Left ventricle myocardium inferior (tissue), 1 donor: ENCODE data around the gene CTNNA2. TPM values are rescaled to one million over a fixed set of nuclear protein-coding genes. Genes with fewer than 3 reads are reported as not detected.

ENCODE experiments used
- DNase-seq: peaks from one replicate; pipeline ENCODE4 v3.0.0-alpha.2; 2020
- H3K27ac ChIP-seq: fragments of 200-600 bp; replicated peaks from 2 replicates; pipeline ENCODE4 v1.8.0; 2021
- H3K27me3 ChIP-seq: fragments of 200-600 bp; 2 replicates; pipeline ENCODE4 v1.8.0; 2021; ENCODE audit warnings: low read depth
- H3K36me3 ChIP-seq: fragments of 200-600 bp; 2 replicates; pipeline ENCODE4 v1.8.0; 2021
- H3K4me1 ChIP-seq: fragments of 200-600 bp; 2 replicates; pipeline ENCODE4 v1.8.0; 2021
- H3K4me3 ChIP-seq: fragments of 200-600 bp; 2 replicates; pipeline ENCODE4 v1.8.0; 2021; ENCODE audit warnings: mild to moderate bottlenecking, moderate library complexity
- H3K9me3 ChIP-seq: fragments of 200-600 bp; replicated peaks from 2 replicates; pipeline ENCODE4 v1.8.0; 2021
- intact Hi-C: fragments of 100-400 bp; cut with micrococcal nuclease; formaldehyde crosslinking; loops from one replicate; pipeline ENCODE4 v1.11.0; 2022
- total RNA-seq: library from RNA; stranded (reverse); fragmentation: NEBNext Ultra II Directional; extraction: Animal tissue kit (Norgen Biotek cat#: 25700); gene quantifications from one replicate; pipeline ENCODE4 v1.2.1, GENCODE V29; 2021
- TF ChIP-seq, protein P1 (sequence below): fragments of 200-600 bp; IDR thresholded peaks from 2 replicates; pipeline ENCODE4 v1.8.0; 2021; ENCODE audit warnings: antibody characterized with exemption, mild to moderate bottlenecking, borderline replicate concordance
- donor health status: DM: no; HTN: yes; CAD: no; lungs with severe emphysema.

The CTNNA2 gene
- total RNA-seq, 1 donor from 2014 or later = not detected

DNA sequence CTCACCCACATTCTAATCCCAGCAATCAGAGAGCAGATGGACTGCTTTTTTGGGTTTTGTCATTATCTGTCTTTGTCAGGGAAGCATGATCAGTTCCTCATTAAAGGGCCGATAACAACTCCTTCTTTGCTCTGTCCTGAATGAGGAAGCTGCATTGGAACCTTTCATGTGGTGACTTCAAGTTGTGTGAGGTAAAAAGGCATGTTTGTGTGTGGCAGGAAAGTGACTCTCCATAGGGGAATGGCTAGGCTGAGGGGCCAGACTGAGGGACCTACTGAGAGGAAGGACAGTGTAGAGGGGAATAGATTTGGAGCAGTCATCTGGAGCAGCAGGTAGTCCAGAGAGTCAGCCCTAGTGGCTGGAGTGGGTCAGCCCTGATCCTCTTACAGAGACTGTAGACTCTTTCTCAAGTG, 815.3 kb downstream of the CTNNA2 start:
- H3K4me3 ChIP-seq = no peak overlapping the region
- DNase-seq = no peak
- intact Hi-C loops = no loop called here
- H3K9me3 ChIP-seq = no peaks in the 10 kb centered on the region
- TF ChIP-seq, protein P1, sequence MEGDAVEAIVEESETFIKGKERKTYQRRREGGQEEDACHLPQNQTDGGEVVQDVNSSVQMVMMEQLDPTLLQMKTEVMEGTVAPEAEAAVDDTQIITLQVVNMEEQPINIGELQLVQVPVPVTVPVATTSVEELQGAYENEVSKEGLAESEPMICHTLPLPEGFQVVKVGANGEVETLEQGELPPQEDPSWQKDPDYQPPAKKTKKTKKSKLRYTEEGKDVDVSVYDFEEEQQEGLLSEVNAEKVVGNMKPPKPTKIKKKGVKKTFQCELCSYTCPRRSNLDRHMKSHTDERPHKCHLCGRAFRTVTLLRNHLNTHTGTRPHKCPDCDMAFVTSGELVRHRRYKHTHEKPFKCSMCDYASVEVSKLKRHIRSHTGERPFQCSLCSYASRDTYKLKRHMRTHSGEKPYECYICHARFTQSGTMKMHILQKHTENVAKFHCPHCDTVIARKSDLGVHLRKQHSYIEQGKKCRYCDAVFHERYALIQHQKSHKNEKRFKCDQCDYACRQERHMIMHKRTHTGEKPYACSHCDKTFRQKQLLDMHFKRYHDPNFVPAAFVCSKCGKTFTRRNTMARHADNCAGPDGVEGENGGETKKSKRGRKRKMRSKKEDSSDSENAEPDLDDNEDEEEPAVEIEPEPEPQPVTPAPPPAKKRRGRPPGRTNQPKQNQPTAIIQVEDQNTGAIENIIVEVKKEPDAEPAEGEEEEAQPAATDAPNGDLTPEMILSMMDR = no peak
- H3K4me1 ChIP-seq = peaks cover 9% of the 10 kb centered on the region
- H3K27ac ChIP-seq = no peak overlapping the region
- H3K36me3 ChIP-seq = no peaks in the 10 kb centered on the region
- peaks cover 13% of the 10 kb centered on the region for H3K27me3 ChIP-seq

DNA sequence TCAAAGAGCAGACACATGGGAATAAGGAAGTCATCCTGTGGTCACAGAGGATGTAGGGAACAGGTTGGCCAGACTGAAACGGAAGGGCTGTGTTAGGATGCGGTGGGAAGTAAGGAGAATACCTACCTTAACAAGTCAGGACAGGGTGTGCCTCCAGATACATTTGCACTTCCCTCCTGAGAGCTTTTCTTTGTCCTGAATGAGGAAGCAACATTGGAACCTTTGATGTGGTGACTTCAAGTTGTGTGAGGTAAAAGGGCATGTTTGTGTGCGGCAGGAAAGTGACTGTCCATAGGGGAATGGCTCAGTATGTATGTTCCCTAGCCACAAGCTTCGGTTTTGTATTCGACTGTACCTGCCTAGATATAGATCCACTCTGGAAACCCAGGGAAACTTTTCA, 816.6 kb downstream of the CTNNA2 start:
- intact Hi-C loops = no loop called here
- H3K4me3 ChIP-seq = no peak overlapping the region
- H3K9me3 ChIP-seq = no peaks in the 10 kb centered on the region
- TF ChIP-seq, protein P1 = no peak
- no peak for DNase-seq
- no peak overlapping the region for H3K27ac ChIP-seq
- no peaks in the 10 kb centered on the region for H3K36me3 ChIP-seq
- peaks cover 9% of the 10 kb centered on the region for H3K4me1 ChIP-seq
- H3K27me3 ChIP-seq = no peaks in the 10 kb centered on the region

DNA sequence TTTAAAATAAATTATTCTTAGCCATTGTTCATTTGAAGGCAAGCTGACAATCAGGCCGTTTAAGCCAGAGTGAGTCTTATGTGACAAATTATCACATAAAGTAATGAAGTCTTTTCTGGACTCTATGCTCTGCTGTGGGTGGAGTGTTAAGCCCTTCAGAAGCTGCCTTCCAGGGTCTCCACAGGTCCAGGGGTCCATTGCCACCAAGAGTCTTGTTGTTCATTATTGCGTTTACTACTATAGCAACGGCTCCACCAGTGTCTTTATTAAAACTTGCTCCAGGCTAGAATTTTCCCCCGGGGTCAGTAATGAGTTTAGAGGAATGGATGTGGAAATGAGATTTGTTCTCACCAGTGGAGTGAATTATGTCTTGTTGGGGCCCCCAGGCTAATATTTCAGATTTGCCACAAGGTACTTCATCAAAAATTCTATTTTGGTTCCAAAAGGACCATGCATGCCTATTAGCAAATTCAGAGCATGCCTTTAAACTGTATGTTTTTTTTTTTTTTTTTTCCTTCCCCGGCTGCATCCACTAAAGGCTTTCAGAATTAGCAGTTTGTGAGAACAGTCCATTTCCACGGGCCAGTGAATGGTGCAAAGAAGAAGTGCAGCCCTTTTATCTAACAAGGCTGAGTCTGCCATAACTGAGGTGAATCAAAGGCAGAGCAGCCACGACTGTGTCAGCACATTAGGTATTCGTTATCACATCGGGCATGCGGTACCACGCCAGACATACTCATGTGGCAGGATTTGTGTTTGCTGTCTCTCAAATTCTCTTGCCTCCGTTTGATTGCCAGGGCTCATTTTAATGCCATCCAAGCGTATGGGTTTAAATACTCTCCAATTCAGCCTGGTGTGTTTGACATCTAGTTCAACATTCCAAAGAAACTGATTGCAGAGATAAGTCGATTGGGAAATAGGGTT, 817.9 kb downstream of the CTNNA2 start:
- TF ChIP-seq, protein P1 = no peak
- Histone ChIP-seq H3K27me3 (no peaks in the 10 kb centered on the region), H3K27ac (no peak overlapping the region), H3K4me1 (peaks cover 9% of the 10 kb centered on the region), H3K4me3 (no peak overlapping the region), H3K36me3 (no peaks in the 10 kb centered on the region), H3K9me3 (no peaks in the 10 kb centered on the region)
- no peak for DNase-seq
- intact Hi-C loops = no loop called here

DNA sequence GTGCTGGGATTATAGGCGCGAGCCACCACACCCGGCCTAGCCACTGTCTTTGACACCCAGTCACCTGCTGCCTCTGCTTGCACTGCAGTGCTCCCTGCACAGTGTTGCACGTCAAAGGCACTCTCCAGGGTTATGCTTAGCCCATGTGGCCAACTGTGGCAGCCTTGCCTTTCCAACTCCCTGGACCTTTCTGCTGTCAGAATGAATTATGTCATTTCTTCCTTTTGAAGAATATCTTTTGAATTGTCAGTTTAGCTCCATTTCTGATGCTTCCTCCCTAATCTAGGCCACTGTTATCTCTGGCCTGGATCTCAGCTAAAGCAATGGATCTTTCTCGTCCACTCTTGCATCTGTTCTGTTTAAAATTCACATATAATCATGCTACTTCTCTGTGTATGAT, 821.0 kb downstream of the CTNNA2 start:
- H3K9me3 ChIP-seq = no peaks in the 10 kb centered on the region
- no peaks in the 10 kb centered on the region for H3K27me3 ChIP-seq
- TF ChIP-seq, protein P1 = no peak
- H3K4me1 ChIP-seq = no peaks in the 10 kb centered on the region
- no peaks in the 10 kb centered on the region for H3K36me3 ChIP-seq
- H3K27ac ChIP-seq = no peak overlapping the region
- intact Hi-C loops = no loop called here
- no peak for DNase-seq
- H3K4me3 ChIP-seq = no peak overlapping the region

DNA sequence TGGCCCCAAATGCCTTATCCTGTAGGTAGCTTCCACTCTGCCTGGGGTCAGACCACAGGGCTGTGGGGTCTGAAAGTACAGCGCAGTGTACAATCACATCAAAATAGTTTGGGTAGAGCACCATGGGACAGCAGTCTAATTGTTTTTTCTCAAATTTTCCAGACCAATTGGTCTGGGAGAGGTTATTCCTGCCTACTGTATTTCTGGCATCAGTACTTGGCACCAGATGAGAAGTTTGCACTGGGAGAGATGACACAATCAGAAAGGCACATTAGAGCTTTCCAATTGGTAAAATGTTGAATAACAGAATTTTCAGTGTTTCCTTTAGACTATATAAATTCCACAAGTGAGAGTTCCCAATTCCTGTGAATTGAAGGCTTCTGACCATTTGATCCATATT, 822.6 kb downstream of the CTNNA2 start:
- intact Hi-C loops = no loop called here
- Histone ChIP-seq H3K27me3 (no peaks in the 10 kb centered on the region), H3K36me3 (no peaks in the 10 kb centered on the region), H3K4me3 (no peak overlapping the region), H3K9me3 (no peaks in the 10 kb centered on the region), H3K4me1 (no peaks in the 10 kb centered on the region), H3K27ac (no peak overlapping the region)
- TF ChIP-seq, protein P1 = no peak
- no peak for DNase-seq
